Inflammatory macrophage (primary cell): ENCODE results near the gene CACNA2D1.

Experiments
- DNase-seq, 2 donors: peaks; one replicate each; pipeline ENCODE4 v3.0.0-alpha.2; 2020 to 2022

Gene CACNA2D1

DNA sequence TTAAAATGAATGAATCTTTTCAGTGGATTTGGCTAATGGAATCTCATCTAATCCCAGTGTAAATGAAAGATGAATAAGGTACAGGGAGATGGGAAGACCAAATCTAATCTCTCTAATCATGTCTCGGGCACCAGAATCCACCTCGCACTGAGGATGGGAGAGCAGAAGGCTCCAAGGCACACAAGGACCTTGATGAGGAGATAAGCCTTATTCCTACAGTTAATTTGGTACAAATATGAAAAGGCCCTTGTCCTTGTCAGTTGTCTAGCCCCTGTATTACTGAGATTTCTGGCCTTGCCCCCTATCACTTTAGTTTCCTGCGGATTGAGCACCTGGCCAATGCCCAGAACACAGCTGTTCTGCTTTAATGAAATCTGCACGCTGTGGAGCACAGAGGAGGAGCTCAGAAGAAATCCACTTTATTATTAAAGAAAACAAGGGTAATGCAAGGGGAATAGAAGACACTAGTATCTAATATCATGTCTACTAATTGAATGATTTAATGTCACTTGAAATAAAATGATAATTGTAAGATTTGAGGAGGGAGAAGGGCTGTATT, 352.4 kb downstream of the CACNA2D1 start:
- no peak for DNase-seq

DNA sequence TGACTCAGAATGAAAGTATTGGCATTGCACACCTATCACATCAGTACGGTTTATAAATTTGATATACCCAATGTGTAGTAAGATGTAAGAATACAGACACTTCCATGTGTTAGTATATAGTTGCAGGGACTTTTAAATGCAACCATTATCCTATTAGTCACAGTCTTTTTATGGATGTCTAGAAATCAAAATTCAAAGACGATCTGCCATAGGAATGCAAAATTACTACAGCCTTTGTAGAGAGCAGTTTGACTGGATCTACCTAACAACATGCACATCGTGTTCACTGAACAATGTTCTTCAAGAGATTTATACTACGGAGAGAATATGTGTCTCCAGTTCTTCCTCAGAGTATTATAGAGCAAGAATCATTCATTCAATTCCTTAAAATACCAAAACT, 356.5 kb downstream of the CACNA2D1 start:
- no peak for DNase-seq

DNA sequence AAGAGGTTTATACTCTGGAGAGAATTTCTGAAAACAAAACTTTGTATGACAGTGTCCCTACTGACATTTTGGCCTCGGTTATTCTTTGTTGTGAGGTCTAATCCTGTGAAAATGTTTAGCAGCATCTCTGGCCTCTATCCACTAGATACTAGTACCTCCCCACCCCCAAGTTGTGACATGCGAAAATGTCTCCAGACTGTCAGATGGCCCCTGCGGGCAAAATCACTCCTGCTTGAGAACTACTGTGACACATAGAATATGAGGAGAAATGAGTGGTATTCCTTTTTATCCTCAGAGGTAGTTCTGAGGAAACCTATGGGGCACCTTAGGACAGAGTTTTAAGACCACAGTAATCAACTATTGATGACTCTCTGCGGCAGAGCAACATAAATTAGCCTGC, 358.5 kb downstream of the CACNA2D1 start:
- no peak for DNase-seq

DNA sequence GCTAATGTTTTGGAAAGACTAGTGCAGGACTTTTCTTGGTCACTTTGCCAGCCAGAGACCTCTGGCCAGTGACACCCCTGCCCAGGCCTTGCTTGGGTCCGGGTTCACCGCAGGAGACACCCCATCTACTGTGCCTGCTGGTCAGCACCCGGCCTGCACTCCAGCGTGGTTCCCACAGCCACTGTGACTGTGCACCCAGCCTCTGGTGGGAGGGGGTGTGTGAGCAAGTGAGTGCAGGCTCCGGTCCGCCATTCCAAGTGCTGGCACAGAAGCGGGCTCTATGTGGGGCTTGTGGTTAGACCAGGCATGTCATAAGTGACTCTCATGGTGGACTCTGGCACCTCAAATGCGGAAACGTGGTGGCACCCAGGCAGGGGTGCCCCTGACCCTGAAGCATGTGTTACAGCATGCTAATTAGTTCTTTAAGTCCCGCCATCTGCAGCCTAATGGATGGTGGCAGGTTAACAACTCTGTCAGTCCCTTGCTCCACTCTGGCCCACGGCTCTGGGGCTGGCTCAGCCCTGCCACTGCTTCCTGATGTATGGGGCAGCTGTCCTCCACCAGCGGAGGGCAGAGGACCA, 361.8 kb downstream of the CACNA2D1 start:
- DNase-seq, result no peak

DNA sequence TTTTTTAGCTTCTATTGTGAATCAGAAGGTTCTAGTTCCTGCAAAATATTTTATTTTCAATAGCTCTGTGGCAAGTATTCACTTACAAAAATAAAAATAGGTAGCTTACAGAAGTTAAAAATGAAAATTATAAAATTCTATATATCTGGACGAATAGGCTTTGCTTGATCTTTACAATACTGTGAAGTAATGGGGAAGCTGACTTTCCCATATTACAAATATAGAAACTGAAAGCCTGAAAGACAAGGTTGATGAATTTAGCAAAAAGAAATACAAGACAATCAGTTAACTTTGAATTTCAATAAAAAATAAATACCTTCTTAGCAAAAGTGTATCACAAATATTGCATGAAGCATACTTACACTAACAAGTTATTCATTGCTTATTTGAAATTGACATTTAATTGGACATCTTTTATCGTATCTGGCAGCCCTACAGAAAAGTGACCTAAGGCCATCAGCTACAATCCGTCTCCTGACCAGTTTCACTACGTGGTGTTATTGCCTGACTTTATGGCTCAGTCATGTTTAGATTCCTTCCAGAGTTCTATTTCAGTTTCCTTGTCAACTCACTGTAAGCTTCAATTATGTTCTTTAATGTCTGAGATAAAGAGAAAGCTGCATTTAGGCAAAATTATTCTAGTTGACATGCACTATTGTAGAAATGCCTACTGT, 363.2 kb downstream of the CACNA2D1 start:
- DNase-seq, result no peak

DNA sequence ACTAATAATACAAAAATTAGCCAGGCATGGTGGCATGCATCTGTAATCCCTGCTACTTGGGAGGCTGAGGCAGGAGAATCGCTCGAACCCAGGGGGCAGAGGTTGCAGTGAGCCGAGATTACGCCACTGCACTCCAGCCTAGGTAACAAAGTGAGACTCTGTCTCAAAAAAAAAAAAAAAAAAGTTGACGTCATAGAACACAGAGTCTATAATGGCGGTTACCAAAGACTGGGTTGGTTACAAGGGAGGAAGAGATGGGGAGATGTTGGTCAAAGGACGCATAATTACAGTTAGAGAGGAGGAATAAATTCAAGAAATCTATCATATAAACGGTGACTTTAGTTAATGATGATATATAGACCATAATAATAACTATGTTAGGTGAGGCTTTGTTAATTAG, 364.1 kb downstream of the CACNA2D1 start:
- no peak for DNase-seq

DNA sequence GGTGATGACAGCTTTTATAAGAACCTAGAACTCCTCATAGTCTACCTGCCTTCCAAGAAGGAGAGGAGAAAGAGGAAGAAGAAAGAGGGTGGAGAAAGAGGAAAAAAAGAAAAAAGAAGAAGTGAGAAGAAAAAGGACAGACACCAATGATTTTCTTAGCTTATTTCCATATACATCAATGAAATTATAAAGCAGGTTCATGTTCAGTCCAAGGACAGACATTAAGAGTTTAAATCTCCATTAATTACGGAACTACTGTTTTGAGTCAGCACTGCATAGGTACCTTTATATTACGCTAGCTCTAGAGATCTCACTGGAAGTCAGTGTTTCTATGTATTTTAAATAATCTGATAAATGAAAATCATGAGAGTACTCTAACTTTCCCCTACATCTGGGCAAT, 364.8 kb downstream of the CACNA2D1 start:
- DNase-seq, result no peak

DNA sequence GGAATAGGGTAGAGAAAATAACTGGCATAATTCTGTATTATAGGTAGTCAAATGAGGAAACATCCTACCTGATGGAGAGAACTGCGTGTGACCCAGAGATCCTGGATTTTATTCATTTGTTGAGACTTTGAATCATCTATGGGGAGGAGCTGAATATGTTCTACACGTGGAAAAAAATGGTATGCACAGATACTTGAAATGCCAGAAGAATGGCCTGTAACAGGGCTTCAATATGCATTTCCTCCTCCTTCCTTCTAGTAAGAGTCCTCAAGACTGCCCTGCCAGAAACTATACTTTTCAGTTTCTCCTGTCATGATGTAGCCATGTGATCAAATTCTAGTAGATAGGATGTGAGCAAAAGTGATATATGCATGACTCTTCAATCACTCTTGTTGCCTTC, 372.1 kb downstream of the CACNA2D1 start:
- no peak for DNase-seq

DNA sequence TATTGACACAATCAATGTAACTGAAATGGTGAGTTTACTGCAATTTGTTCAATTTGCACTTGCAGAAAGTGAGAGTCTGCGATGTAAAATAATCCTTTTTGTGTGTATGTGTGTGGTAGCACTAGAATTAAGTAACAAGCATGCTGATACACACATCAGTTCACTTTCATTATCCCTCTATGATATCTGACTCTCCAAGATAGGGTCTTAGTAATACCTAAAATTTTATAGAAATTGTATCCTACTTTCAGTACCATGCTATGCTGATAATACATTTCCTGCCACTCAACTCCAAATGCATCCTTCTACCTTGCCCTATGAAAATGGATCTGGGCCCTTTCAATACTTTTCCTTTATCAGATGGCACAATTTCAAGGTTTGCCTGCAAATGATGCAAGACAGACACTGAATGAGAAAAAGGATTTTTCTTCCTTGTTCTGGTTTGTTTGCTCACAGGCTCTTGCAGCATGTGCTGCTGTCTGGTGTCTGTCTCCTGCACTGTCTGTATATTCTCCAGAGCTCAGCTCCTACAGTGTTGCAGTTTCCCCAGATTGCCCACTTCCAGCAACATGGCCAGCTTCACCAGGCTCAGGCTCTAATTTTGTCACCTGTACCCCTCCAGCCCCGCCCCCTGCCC, 375.8 kb downstream of the CACNA2D1 start:
- DNase-seq, result no peak

DNA sequence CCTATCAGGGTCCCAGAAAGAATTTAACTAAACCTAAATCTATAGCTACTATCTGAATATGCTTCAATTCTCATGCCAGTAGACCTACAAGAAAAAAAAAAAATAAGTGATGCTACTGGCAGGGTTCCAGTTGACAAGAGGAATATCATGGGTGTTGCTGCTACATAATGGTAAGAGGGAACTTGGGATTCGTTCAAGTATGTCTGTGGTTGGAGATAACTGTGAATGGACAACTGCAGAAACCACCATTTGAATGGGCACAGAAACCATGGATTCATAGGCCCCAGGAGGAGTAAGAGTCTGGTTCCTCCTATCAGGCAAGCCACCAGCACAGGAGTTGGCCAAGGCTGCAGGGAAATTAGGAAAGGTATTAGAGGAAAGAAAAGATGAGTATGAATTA, 386.1 kb downstream of the CACNA2D1 start:
- no peak for DNase-seq

DNA sequence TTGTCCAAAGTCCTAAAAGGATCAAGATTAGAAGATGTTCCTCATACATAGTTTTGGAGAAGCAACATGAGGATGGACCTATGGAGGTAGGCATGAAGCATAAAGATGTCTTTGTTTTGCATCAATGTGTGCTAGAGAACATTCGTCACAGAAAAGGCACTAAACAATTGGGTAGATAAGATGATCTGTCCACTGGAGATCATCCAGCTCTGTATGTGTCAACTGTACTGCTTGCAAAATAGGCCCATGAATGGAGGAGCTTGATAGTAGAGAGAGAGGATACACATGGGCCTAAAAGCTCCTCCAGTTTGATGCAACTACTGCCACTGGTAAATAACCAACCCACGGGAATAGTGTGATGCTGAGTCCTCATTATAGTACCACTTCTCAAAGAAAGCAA, 387.3 kb downstream of the CACNA2D1 start:
- DNase-seq, result no peak

DNA sequence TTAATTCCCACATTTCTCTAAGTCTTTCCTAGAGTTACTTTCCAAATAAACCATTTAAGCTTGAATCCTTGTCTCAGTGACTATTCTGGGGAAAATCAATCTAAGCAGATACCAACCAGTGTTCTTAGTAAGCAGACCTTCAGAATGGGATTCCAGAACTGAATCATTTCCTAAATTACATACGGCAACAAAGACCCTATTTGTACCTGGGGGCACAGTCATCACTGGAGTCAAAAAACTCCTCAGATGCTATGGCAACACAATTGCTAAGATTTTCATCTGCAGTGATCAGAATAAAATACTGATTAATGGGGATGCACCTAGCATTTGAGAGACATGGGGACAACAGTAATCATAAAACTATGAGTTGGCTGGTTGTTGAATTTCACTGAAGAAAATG, 389.0 kb downstream of the CACNA2D1 start:
- no peak for DNase-seq

DNA sequence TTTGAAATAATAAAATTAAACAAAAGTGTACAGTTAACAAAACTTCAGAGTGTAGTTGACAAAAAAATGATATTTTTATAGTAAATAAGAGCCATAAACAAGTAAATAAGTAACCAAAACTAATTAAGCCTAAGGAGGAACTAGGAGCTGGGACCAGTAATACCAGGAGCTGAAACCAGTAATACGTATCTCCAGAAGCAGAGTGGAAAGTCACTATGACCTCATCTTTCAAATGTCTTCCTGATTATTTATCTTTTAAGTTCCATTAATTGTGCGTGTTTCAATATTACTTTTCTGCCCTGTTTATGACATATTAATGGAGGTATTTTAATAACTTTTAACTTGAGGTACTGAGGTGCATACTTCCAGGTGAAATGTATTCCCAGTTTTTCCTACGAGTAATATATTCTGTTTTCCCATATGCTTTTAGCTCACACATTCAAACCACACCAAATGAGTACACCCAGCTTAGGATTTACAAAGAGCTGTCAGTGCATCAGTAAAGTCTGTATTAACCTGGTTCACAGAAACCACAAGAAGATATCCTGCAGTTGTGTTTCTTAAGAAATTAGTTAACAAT, 390.0 kb downstream of the CACNA2D1 start:
- no peak for DNase-seq

DNA sequence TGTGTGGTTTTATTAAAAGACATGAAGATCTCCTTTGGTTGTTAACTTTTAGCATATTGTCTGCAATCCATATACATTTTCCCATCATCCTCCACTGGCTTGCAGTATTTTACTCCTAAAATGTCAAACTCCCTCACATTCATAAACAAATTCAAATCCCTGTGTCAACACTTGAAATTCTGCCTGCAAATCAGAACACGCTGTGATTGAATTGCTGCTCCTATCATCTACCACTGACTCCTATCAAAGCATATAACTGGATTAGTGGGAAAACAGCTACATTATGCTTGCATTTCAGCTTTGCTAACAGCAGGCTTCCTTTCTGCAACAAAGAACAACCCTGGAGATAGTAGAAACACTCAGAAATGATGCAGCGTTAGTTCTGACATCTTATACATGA, 392.0 kb downstream of the CACNA2D1 start:
- DNase-seq, result no peak

DNA sequence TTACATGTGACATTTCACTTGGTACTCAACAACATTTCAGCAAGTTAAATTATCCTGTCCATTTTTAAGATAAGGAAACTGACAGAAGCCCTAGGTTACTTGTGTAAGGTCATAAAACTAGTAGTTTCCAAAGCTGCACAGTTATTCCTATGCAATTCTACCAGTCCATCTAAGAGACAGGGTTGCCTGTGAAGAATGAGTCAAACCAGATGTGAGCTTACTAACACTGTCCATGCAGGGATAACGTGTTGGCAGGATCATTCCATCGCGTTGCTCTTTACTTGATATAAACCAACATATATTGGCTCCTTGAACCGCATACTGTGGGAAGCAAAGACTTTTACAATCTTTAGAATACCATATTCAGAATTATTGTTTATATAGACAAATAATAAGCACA, 392.8 kb downstream of the CACNA2D1 start:
- DNase-seq, result no peak

DNA sequence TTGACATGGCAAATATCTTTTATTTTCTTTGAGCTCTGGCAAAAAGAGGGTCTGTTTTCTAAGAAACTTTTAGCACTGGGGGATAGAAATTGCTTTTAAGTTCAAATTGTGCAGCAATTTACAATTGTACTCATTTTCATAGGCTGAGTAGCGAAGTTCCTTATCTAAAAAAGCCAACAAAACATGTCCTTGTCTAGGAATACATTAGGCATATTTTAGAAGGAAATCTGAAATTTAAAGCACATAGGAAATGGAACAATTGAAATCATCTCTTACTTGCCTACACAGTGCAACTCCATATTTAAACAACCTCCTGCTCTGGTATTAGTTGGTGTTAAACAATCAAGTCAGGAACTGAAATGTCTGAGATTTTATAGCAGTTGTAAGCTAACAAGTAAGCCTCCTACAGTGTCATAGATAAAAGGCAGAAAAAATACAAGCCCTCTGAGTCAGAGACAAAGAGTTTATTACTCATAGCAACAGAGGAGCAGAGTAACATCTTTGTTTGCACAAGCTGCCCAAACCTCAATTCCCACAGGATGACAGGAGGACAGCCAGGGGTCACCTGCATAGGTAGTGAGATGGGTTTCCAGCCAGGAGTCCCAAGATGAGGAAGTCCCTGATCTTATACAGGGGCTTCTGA, 393.6 kb downstream of the CACNA2D1 start:
- no peak for DNase-seq

DNA sequence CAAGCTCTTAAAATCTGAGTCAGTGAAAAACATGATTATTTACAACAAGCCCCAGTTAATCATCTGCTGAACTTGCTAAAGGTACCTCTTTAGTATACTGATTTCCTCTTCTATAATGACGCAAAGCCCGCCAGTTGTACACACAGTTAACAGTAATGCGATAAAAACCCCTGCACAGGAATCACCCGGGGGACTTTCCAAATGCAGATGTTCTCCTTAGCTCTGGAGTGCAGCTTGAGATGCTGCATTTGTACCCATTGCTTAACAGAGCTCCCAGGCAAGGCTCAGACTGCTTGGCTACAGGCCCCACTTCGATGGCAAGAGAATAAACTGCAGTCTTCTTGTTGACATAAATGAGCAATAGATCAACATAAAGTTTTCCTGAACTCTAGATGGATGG, 394.1 kb downstream of the CACNA2D1 start:
- DNase-seq, result no peak

DNA sequence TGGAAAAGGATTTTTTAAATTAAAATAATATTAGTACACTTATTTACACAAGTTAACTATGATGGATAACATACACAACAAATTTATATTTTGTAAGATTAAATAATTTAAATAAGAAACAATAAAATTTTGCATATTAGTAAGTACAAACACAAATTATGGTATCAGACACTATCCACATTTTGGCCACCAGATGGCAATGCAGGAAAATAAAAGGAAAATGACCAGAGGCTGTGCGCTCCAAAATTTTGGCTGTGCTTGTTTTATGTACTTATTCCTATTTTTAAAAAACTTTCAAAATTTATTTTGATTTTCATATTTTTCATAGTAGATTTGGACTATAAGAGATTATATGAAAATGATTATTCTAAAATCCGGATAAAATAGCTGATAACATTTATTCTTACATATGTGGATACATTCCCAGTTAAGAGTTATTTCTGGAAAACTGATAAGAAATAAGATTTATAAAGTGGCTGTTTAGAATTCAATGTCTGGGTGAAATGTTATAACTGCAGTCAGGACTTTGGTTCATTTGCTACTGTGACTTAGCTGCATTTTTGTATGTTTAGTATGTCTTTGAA, 399.0 kb downstream of the CACNA2D1 start:
- peak; percentile 40 to 54 for DNase-seq

DNA sequence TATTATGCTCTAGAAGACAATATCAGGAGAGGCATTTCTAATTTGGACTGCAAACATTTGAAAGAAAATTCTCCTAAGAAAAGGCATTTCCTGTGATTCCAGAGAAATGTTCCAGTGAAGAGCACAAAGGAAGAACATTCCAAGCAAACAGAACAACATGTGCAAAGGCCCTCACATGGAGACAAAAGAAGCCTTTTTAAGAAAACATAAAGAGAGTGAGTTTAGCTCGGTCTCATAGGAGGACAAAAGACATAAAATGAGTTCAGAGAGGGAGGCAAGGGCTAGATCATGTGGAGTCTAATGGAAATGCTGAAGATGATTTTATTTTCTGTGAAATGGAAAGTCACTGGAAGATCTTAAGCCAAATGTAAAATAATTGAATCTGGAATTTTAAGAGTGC, 404.0 kb downstream of the CACNA2D1 start:
- no peak for DNase-seq

DNA sequence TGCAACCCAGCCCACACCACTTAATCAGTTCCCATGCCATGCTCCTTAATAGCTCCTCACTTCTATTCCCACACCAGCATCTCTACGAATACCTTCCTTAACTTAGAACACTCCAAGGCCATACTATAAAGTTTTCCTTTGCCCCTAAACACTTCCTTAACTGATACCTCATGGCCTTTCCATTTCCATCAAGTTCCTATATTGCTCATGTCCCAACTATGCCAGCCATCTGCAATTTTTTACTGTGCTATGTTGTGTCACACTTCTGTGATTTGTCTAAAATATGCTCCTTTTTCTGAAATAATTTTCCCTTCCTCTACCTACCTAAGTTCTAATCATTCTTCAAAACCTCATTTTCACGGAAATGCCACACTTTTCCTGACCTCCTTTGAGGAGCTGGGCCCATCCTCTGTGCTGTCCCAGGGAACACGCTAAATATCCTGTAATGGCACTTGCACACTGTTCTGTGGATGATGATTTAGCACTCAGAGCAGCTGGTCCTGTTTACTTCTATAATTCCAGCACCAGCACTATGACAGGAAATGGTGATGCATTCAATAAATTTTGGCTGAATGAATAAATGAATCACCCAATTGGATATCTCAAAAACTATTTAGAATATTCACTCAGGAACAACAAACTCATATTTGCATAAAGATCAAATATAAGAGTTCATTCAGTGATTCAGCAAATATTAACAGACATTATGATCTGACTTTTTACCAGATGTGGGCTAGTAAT, 407.3 kb downstream of the CACNA2D1 start:
- DNase-seq, result no peak

DNA sequence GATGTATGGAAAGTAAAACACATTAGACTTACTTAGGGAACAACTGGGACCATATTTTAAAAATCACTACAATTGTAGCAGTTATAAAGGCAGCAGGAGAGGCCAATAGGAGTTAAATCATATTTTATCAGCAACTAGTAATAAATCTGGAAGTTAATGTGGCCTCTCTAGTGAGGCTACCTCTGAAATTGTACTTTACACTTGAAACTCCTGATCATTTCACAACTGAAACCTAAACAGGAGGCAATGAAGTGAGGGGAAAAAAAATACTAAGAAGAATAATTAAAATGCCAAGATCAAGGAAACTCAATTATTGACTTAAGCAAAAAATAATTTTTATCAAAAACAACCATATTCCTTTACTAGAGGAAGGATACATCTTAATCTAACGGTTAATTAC, 408.1 kb downstream of the CACNA2D1 start:
- no peak for DNase-seq

DNA sequence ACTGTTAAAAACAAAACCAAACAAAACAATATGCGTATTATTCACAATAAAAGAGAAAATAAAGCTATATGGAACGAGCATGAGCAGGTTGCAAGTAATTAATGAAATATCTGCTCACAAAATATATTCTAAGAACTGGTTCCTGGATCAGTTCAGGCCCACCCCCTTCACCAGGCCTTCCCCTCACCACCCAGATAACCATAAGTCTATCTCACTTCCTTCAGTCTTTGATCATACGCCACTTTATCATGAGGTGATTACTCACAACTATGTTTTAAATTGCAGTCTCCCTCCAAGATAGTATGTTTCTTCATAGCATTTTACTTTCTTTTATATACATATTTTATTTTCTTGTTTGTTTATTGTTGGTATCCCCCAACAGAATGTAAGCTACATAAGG, 410.7 kb downstream of the CACNA2D1 start:
- no peak for DNase-seq
